Duodenal mucosa (tissue), 2 donors: ENCODE results near the gene UIMC1.
A peak's percentile ranks its signal among the peaks of the same experiment; 100 is the strongest.
"Not testable (repeated sequence)": the region's sequence is repeated elsewhere in the genome, so short reads cannot be mapped to it uniquely, and the experiment has no call there.

ENCODE experiments used
- H3K27ac ChIP-seq: one replicate; pipeline ENCODE4 v1.7.0; 2013; ENCODE audit warnings: low read depth, low read length
- H3K27me3 ChIP-seq, 2 donors: one replicate each; pipeline ENCODE4 v1.7.0; 2013; ENCODE audit warnings: low read length in 2 of 2, control low read depth in 1 of 2; ENCODE audit not compliant: insufficient read depth in 2 of 2, control insufficient read depth in 1 of 2
- H3K36me3 ChIP-seq, 2 donors: one replicate each; pipeline ENCODE4 v1.7.0; 2013; ENCODE audit warnings: low read length in 2 of 2, control low read depth in 1 of 2; ENCODE audit not compliant: insufficient read depth in 2 of 2, control insufficient read depth in 1 of 2
- H3K4me1 ChIP-seq, 2 donors: one replicate each; pipeline ENCODE4 v1.7.0; 2013; ENCODE audit warnings: low read length in 2 of 2, control low read depth in 1 of 2; ENCODE audit not compliant: insufficient read depth in 2 of 2, control insufficient read depth in 1 of 2
- H3K4me3 ChIP-seq, 2 donors: one replicate each; pipeline ENCODE4 v1.7.0; 2013; ENCODE audit warnings: low read length in 2 of 2, low read depth in 1 of 2
- H3K9ac ChIP-seq, 2 donors: one replicate each; pipeline ENCODE4 v1.7.0; 2013; ENCODE audit warnings: low read length in 2 of 2, low read depth in 1 of 2
- H3K9me3 ChIP-seq, 2 donors: one replicate each; pipeline ENCODE4 v1.7.0; 2013; ENCODE audit warnings: low read length in 2 of 2, control low read depth in 1 of 2; ENCODE audit not compliant: control insufficient read depth in 1 of 2

UIMC1 gene

DNA sequence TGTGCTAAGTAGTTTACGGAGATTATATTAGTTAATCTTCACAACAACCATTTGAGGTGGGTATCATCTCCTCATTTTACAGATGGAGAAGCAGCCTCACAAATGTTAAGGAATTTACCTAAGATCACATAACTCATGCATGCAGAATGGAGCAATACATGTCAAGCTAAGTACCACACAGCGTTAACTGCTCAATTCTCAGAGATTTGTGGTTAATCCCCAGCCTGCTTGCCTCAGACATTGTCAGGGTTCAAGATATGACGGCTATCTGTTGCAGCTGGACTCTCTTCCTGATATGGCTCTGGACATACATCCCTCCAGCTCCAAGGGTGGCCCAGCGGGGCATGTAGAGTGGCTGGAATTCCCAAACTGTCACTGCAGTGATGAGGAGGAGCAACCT, 8.6 kb upstream of the UIMC1 start:
- H3K9ac ChIP-seq, result no peak overlapping the region
- H3K27me3 ChIP-seq, result no peaks in the 10 kb centered on the region
- H3K9me3 ChIP-seq, result no peaks in the 10 kb centered on the region
- H3K27ac ChIP-seq, result no peak overlapping the region
- no peak overlapping the region for H3K4me3 ChIP-seq
- no peaks in the 10 kb centered on the region for H3K4me1 ChIP-seq
- H3K36me3 ChIP-seq, result no peaks in the 10 kb centered on the region

DNA sequence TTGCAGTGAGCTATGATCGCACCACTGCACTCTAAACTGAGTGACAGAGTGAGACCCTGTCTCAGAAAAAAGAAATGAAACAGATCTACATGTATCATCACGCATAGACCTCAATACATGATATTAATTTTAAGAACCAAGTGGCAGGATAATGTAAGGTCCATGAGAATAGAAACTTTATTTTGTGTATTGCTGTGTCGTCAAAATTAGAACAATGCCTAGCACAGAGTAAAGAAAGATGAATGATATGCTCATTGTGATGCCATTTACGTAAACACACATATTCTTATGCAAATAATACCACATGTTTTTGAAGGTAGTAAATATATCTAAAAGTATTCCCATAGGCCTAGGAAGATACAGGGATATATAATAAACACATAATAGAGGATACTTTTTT, 3.6 kb upstream of the UIMC1 start:
- no peaks in the 10 kb centered on the region for H3K9me3 ChIP-seq
- H3K4me1 ChIP-seq, result peaks cover 4 to 5% of the 10 kb centered on the region in 2 donors
- no peaks in the 10 kb centered on the region for H3K36me3 ChIP-seq
- H3K4me3 ChIP-seq, result no peak overlapping the region
- no peak overlapping the region for H3K9ac ChIP-seq
- H3K27me3 ChIP-seq, result no peaks in the 10 kb centered on the region
- no peak overlapping the region for H3K27ac ChIP-seq

DNA sequence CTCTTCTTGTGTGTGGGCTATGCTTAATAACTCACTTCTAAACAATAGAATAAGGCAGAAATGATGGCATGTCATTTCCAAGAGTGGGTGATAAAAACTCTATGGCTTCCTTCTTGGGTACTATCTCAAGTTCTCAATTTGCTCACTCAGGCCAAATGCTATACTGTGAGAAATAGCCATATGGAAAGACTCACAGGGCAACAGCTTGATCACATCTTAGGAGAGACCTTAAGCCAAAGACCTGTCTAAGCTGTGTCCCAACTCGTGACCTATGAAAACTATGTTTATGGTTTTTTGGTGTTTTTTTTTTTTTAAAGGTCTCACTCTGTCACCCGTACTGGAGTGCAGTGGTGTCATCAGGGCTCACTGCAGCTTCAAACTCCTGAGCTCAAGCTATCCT, 2.1 kb upstream of the UIMC1 start:
- no peaks in the 10 kb centered on the region for H3K27me3 ChIP-seq
- no peak overlapping the region for H3K9ac ChIP-seq
- no peaks in the 10 kb centered on the region for H3K36me3 ChIP-seq
- H3K27ac ChIP-seq, result no peak overlapping the region
- H3K4me3 ChIP-seq, result no peak overlapping the region
- no peaks in the 10 kb centered on the region for H3K9me3 ChIP-seq
- peaks cover 16 to 17% of the 10 kb centered on the region in 2 donors for H3K4me1 ChIP-seq

DNA sequence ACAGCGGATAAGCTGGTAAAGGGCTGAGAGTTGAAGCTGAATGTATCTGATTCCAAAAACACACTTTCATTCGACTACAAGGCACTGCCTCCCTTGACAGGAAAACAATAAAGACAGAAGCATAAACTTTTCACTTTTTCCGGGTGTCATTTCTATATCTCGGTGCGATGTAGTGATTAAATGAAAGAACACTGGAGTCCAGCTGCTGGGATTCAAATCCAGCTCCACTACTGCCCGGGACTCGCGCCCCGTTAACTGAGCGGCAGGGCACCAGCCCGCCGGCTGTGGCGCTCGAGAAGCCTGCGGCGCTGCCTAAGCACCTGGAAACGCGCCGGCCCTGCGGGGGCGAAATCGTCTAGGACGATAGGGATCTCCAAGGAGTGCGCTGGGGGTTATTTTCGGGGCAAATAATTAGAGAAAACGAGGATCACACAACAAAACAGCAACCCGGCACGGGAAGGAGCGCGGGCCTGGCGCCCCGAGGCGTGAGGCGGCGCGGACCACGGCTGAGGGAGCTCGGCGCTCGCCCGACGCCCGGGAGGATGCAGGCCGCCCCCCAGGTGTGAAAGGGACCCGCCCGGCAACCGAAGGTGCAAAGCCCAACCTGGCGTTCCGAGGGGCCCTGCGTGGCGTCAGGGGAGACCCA, 837 bp downstream of the UIMC1 start:
- H3K9me3 ChIP-seq, result no peaks in the 10 kb centered on the region
- H3K27ac ChIP-seq, result peak overlapping the region; percentile 89
- no peaks in the 10 kb centered on the region for H3K27me3 ChIP-seq
- peak overlapping the region; percentile 84 to 88 for H3K9ac ChIP-seq
- peak overlapping the region; percentile 88 to 89 for H3K4me3 ChIP-seq
- peaks cover 18 to 19% of the 10 kb centered on the region in 2 donors for H3K4me1 ChIP-seq
- H3K36me3 ChIP-seq, result no peaks in the 10 kb centered on the region

DNA sequence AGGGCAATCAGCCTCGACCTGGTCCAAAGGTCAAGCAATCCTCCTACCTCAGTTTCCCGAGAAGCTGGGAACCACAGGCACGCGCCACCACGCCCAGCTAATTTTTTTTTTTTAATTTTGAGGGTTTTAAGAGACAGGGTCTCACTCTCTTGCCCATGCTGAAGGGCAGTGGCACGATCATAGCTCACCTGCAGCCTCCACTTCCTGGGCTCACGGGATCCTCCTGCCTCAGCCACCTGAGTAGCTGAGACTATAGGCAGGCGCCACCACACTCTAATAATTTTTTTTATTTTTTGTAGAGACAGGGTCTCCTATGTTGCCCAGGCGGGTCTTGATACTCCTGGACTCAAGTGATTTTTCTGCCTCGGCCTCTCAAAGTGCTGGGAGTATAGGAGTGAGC, 1.6 kb downstream of the UIMC1 start:
- Histone ChIP-seq H3K9ac (no peak overlapping the region), H3K4me1 (peaks cover 18 to 19% of the 10 kb centered on the region in 2 donors), H3K36me3 (no peaks in the 10 kb centered on the region), H3K27me3 (no peaks in the 10 kb centered on the region), H3K4me3 (peak overlapping the region; percentile 88 to 89), H3K9me3 (no peaks in the 10 kb centered on the region), H3K27ac (no peak overlapping the region)

DNA sequence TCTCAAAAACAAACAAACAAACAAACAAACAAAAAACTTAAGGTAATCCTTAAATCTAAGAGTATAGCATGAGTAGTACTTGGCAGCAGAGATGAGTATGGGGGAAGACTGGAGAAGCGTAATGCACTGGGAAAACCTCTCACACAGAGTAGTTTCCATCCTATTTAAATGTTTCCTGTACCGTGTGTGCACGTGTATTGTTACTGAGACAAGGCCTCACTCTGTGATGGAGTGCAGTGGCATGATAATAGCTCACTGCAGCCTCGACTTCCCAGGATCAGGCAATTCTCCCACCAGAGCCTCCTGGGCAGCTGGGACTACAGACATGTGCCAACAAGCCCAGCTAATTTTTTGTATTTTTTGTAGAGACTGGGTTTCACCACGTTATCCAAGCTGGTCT, 2.9 kb downstream of the UIMC1 start:
- Histone ChIP-seq H3K4me3 (no peak overlapping the region), H3K27me3 (no peaks in the 10 kb centered on the region), H3K9me3 (no peaks in the 10 kb centered on the region), H3K9ac (no peak overlapping the region), H3K4me1 (peaks cover 18 to 19% of the 10 kb centered on the region in 2 donors), H3K27ac (no peak overlapping the region), H3K36me3 (no peaks in the 10 kb centered on the region)

DNA sequence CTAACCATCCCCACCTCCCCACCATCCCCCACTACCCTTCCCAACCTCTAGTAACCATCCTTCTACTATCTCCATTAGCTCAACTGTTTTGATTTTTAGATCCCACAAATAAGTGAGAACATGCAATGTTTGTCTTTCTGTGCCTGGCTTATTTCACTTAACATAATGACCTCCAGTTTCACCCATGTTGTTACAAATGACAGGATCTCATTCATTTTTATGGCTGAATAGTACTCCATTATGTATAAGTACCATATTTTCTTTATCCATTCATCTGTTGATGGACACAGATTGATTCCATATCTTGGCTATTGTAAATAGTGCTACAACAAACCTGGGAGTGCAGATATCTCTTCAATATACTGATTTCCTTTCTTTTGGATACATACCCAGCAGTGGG, 7.1 kb downstream of the UIMC1 start:
- H3K9me3 ChIP-seq, H3K4me3 ChIP-seq, H3K9ac ChIP-seq, H3K27me3 ChIP-seq, H3K36me3 ChIP-seq, H3K27ac ChIP-seq: not testable (repeated sequence)
- peaks cover 20 to 27% of the 10 kb centered on the region in 2 donors for H3K4me1 ChIP-seq

DNA sequence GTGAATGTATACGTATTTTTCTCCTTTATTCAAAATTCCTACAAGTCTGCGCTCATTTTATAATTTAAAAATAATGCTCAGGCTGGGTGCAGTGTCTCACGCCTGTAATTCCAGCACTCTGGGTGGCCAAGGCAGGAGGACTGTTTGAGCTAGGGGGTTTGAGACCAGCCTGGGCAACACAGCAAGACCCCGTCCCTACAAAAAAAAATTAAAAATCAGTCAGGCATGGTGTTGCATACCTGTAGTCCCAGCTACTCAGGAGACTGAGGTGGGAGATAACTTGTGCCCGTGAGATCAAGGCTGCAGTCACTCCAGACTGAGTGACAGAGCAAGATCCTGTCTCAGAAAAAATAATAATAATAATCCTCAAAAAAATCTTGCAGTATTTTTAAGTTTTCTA, 7.8 kb downstream of the UIMC1 start:
- Histone ChIP-seq H3K4me1 (peaks cover 17 to 21% of the 10 kb centered on the region in 2 donors), H3K27ac (no peak overlapping the region), H3K36me3 (no peaks in the 10 kb centered on the region), H3K9me3 (no peaks in the 10 kb centered on the region), H3K9ac (no peak overlapping the region), H3K27me3 (no peaks in the 10 kb centered on the region), H3K4me3 (no peak overlapping the region)

DNA sequence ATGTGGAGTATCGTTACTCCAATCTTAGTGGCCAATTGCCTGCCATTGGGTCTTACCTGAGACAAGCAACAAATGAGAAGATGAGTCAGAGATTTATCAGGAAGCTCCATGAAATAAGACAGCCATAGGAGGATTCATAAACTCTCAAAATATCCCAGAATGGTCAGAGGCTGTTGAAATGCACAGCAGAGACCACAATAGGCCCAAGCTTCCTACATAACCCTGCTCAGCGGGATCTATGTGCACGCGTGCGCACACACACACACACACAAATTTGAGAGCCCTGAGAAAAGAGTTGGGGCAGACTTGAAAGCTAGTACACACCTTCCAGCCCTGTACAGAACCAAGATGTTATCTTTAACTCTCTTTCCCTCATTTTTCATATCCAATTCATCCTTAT, 9.8 kb downstream of the UIMC1 start:
- Histone ChIP-seq H3K27me3 (no peaks in the 10 kb centered on the region), H3K27ac (no peak overlapping the region), H3K9ac (no peak overlapping the region), H3K9me3 (no peaks in the 10 kb centered on the region), H3K4me1 (peaks cover 13 to 18% of the 10 kb centered on the region in 2 donors), H3K36me3 (no peaks in the 10 kb centered on the region), H3K4me3 (peak overlapping the region in 1 of 2 donors; percentile 8)

DNA sequence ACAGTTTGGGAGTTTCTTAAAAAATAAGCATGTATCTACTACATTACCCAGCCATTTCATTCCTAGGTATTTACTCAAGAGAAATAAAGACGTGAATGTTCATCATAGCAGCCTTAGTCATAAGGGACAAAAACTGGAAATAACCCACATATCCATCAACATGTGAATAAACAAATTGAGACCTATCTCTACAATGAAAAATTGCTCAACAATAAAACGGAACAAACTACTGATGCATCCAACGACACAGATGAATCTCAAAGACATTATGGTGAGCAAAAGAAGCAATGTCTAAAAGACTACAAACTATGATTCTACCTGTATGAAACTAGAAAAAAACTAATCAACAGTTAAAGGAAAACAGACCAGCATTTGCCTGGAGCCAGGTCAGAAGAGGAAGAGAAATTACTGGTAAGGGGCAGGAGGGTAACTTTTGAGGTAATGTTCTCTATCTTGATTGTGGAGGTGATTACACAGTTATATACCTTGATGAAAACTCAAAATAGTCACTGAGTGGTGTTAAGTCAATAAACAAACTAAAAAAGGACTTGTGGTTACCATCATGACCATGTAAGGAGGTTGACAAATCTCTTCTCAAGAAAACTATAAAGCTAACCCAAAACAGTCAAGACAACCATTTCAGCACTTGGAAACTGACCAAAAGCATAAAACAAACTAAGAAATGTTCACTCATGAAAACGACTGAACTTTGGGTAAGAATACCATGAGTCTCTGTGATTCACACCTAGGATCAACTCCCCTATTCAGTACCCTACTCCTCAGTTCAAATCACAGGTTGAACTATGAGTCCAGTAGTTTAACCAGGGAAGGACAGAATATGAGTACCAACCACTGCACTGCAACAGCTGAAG, 10.4 kb downstream of the UIMC1 start:
- Histone ChIP-seq H3K9me3 (no peaks in the 10 kb centered on the region), H3K36me3 (no peaks in the 10 kb centered on the region), H3K4me3 (peak overlapping the region in 1 of 2 donors; percentile 8), H3K9ac (no peak overlapping the region), H3K27me3 (no peaks in the 10 kb centered on the region), H3K27ac (no peak overlapping the region), H3K4me1 (peaks cover 13 to 18% of the 10 kb centered on the region in 2 donors)
